HG02943 (cell line): ENCODE results near the gene CCDC40.

Experiments
- ATAC-seq: cut with Tn5 transposase; IDR thresholded peaks from one replicate; pipeline ENCODE4 v1.9.1; 2021; ENCODE audit warnings: mild to moderate bottlenecking, low read depth, moderate library complexity; ENCODE audit not compliant: unreplicated experiment

The CCDC40 gene

GRCh38 chr17:80109713-80110446 lies 73.4 kb downstream of the CCDC40 start:
- ATAC-seq, result no peak

- ATAC-seq, result no peak
Measured at GRCh38 chr17:80110447-80110812, 74.0 kb downstream of the CCDC40 start.

DNA sequence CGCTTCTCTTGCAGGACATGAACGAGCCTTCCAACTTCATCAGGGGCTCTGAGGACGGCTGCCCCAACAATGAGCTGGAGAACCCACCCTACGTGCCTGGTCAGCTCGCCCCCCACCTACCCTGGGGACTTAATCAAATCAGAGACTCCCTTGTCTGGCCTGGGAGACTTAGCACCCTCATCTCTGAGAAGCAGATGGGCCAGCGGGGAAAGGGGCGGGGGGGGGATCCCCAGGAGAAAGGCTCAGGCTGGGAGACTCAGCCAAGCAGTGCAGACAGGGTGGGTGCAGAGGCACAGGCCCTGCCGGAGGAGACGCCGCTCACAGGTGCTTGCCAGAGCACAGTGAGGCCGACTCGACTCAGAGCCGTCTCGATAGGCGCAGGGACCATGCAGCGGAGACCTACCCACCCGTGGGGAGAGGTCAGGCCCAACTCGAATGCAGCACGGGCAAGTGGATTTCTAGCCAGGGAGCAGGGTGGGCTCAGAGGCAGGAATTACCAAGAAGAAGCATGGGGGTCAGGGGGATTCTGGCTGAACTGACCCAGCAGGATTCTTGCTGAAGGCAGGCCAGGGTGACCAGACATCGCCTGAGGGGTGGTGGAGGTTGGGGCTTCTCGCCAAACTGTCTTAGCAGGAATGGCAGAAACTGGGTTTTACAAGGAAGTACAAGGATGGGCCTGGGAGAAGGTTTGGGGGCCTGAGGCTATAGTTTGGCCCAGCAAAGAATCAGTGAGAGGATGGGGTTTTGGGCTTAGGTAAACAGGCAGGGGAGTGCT lies 74.7 kb downstream of the CCDC40 start:
- no peak for ATAC-seq

GRCh38 chr17:80111702-80112470 lies 75.4 kb downstream of the CCDC40 start:
- ATAC-seq, result no peak

- ATAC-seq, result no peak
Measured at GRCh38 chr17:80112471-80113032, 76.1 kb downstream of the CCDC40 start.

GRCh38 chr17:80113033-80113484 lies 76.6 kb downstream of the CCDC40 start:
- ATAC-seq, result no peak

- no peak for ATAC-seq
Measured at GRCh38 chr17:80114758-80115157, 78.3 kb downstream of the CCDC40 start.

DNA sequence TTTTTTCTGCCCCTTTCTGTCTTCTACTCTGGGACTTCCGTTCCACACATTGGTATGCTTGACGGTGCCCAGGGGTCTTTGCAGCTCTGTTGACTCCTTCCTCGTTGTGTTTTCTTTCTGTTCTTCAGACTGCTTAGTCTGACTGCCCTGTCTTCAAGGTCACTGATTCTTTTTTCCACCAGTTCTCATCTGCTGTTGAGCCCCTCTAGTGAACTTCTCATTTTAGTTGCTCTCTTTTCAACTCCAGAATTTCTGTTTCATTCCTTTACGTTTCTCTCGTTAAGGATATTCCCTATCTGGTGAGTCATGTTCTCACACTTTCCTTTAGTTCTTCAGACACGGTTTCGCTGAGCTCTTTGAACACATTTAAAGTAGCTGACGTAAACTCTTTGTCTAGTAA lies 78.7 kb downstream of the CCDC40 start:
- no peak for ATAC-seq

GRCh38 chr17:80116276-80116920 lies 80.0 kb downstream of the CCDC40 start:
- no peak for ATAC-seq

- no peak for ATAC-seq
Measured at GRCh38 chr17:80116921-80117380, 80.5 kb downstream of the CCDC40 start.

GRCh38 chr17:80117491-80118401 lies 81.3 kb downstream of the CCDC40 start:
- ATAC-seq, result no peak

GRCh38 chr17:80118601-80119270 lies 82.3 kb downstream of the CCDC40 start:
- ATAC-seq, result no peak

DNA sequence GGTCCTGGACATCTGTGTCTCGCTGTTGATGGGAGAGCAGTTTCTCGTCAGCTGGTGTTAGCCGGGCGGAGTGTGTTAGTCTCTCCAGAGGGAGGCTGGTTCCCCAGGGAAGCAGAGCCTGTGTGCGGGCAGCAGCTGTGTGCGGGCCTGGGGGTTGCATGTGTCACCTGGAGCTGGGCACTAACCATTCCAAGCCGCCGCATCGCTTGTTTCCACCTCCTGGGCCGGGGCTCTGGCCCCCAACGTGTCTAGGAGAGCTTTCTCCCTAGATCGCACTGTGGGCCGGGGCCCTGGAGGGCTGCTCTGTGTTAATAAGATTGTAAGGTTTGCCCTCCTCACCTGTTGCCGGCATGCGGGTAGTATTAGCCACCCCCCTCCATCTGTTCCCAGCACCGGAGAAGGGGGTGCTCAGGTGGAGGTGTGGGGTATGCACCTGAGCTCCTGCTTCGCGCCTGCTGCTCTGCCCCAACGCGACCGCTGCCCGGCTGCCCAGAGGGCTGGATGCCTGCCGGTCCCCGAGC lies 82.9 kb downstream of the CCDC40 start:
- ATAC-seq, result no peak

GRCh38 chr17:80119839-80120238 lies 83.4 kb downstream of the CCDC40 start:
- no peak for ATAC-seq

- no peak for ATAC-seq
Measured at GRCh38 chr17:80122026-80122575, 85.7 kb downstream of the CCDC40 start.

DNA sequence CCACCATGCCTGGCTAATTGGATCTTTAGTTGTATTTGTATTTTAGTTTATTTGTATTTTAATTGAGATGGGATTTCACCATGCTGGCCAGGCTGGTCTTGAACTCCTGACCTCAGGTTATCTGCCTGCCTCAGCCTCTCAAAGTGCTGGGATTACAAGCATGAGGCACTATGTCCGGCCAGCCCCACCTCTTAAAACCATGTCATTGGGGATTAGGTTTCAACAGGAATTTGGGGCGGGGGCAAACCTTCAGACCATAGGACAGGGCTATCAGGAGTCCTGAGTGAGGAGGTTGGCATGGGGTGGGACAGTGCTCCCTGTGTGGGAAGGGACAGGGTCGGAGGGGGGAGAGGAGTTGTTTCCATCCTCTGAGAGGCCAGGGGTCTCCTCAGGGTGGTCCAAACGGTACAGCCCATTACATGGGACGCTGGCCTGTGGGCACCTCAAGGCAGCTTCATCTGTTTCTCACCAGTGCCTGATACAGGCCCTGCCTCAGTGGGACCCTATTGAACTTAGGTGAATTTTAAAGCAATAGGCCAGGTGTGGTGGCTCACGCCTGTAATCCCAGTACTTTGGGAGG lies 86.6 kb downstream of the CCDC40 start:
- no peak for ATAC-seq

GRCh38 chr17:80123791-80124190 lies 87.3 kb downstream of the CCDC40 start:
- no peak for ATAC-seq
